Lower leg skin (tissue), 3 donors: Measurements from ENCODE around the gene NFATC4.

Experiments
- CTCF ChIP-seq, 3 donors: fragments of 450-650 bp; IDR thresholded peaks; one replicate each; pipeline ENCODE4 v1.5.1; 2016; ENCODE audit warnings: antibody characterized with exemption in 3 of 3, mild to moderate bottlenecking in 3 of 3, moderate library complexity in 2 of 3
- POLR2A ChIP-seq, 2 donors: fragments of 450-650 bp; IDR thresholded peaks; one replicate each; pipeline ENCODE4 v1.6.1; 2016 to 2017; ENCODE audit warnings: antibody characterized with exemption in 2 of 2, mild to moderate bottlenecking in 1 of 2, moderate library complexity in 1 of 2

- no peak for TF ChIP-seq POLR2A (IDR thresholded peaks at IDR 0.05)
- TF ChIP-seq CTCF (IDR thresholded peaks at IDR 0.05), result no peak
These were observed 40.7 kb upstream of the NFATC4 start for GRCh38 chr14:24327303-24327702.
